Testis (tissue), 3 donors: ENCODE measurements around the gene NRXN3. TPM values are rescaled to one million over a fixed set of nuclear protein-coding genes. Genes with fewer than 3 reads are reported as not detected.

Experiments used
- DNase-seq: peaks from one replicate; pipeline ENCODE4 v3.0.0-alpha.2; 2019
- H3K27ac ChIP-seq, 2 donors: fragments of 200-600 bp; sonication (generic); one replicate each; pipeline ENCODE4 v1.5.1; 2019
- H3K27me3 ChIP-seq: fragments of 200-600 bp; sonication (generic); one replicate; pipeline ENCODE4 v1.5.1; 2019
- H3K36me3 ChIP-seq: fragments of 200-600 bp; sonication (generic); one replicate; pipeline ENCODE4 v1.5.1; 2017; ENCODE audit warnings: low read depth; ENCODE audit errors: missing control alignments
- H3K4me1 ChIP-seq: fragments of 200-600 bp; sonication (generic); one replicate; pipeline ENCODE4 v1.5.1; 2019
- H3K4me3 ChIP-seq, 2 donors: fragments of 200-600 bp; sonication (generic); one replicate each; pipeline ENCODE4 v1.5.1; 2017 to 2019
- H3K9me3 ChIP-seq: fragments of 200-600 bp; sonication (generic); one replicate; pipeline ENCODE4 v1.5.1; 2017
- CTCF ChIP-seq, 3 experiments: fragments of 450-650 bp in 2 of 3; fragments of 200-600 bp in 1 of 3; sonication (generic) in 1 of 3; IDR thresholded peaks; one replicate each; pipeline ENCODE4 v1.5.1; 2016 to 2019; ENCODE audit warnings: antibody characterized with exemption in 3 of 3, mild to moderate bottlenecking in 2 of 3, moderate library complexity in 1 of 3
- POLR2A ChIP-seq: fragments of 450-650 bp; IDR thresholded peaks from one replicate; pipeline ENCODE4 v1.6.1; 2017; ENCODE audit warnings: antibody characterized with exemption, mild to moderate bottlenecking, moderate library complexity
- WGBS, 2 donors: methylation state at CpG; one replicate each; pipeline ENCODE4 v1.1.5; 2018; 5-methylcytosine and 5-hydroxymethylcytosine counted together
- intact Hi-C: fragments of 100-400 bp; cut with DNase I; formaldehyde crosslinking; loops from one replicate; pipeline ENCODE4 v1.15.1; 2023; ENCODE audit warnings: low total_unique reads
- polyA plus RNA-seq: library from polyadenylated mRNA; stranded (reverse); fragments of 350-450 nt; fragmentation: Illumina TruSeq; extraction: RNeasy Lipid Tissue Mini Kit (QIAGEN cat#74804); gene quantifications from one replicate; pipeline ENCODE4 v1.2.3, GENCODE V29; 2014; ENCODE audit warnings: low read depth, low replicate concordance; ENCODE audit not compliant: insufficient read depth
- total RNA-seq, 2 donors: library from RNA; depleted of rRNA; stranded (reverse); fragments of >200 nt; gene quantifications; one replicate each; pipeline ENCODE4 v1.2.3, GENCODE V29; 2016

The NRXN3 gene
- total and polyA plus RNA-seq, 3 donors from 2014 or later: 3.5 to 8.0 (median 3.9) TPM

- WGBS, 2 donors: 74 to 82% methylated on average over 11 of the region's 11 CpGs
- Histone ChIP-seq H3K4me1 (no peaks in the 10 kb centered on the region), H3K27me3 (no peaks in the 10 kb centered on the region), H3K27ac (no peak overlapping the region), H3K36me3 (no peaks in the 10 kb centered on the region), H3K4me3 (no peak overlapping the region), H3K9me3 (no peaks in the 10 kb centered on the region)
- TF ChIP-seq POLR2A (no peak), CTCF (IDR thresholded peaks at IDR 0.05) (no peak)
- intact Hi-C loops: no loop called here
- no peak for DNase-seq
Observed at GRCh38 chr14:79712302-79712950, 1542.3 kb downstream of the NRXN3 start.

- no peak overlapping the region for H3K4me3 ChIP-seq
Observed at GRCh38 chr14:79721399-79722084, 1551.4 kb downstream of the NRXN3 start.

GRCh38 chr14:79724934-79725717, 1555.0 kb downstream of the NRXN3 start:
- intact Hi-C loops: no loop called here
- no peak for DNase-seq
- TF ChIP-seq CTCF (IDR thresholded peaks at IDR 0.05): no peak
- no peak for TF ChIP-seq POLR2A
- H3K27me3 ChIP-seq: no peaks in the 10 kb centered on the region
- H3K4me3 ChIP-seq: no peak overlapping the region
- H3K9me3 ChIP-seq: no peaks in the 10 kb centered on the region
- 73 to 85% methylated on average over 7 of the region's 7 CpGs for WGBS, 2 donors
- no peak overlapping the region for H3K27ac ChIP-seq
- no peaks in the 10 kb centered on the region for H3K36me3 ChIP-seq
- no peaks in the 10 kb centered on the region for H3K4me1 ChIP-seq

More at GRCh38 chr14:79721399-79722084, 1551.4 kb downstream of the NRXN3 start:
- WGBS, 2 donors: 48 to 54% methylated on average over 5 of the region's 5 CpGs
- Histone ChIP-seq H3K27me3 (no peaks in the 10 kb centered on the region), H3K9me3 (no peaks in the 10 kb centered on the region), H3K4me1 (no peaks in the 10 kb centered on the region), H3K27ac (no peak overlapping the region), H3K36me3 (no peaks in the 10 kb centered on the region)
- TF ChIP-seq POLR2A (no peak), CTCF (IDR thresholded peaks at IDR 0.05) (no peak)
- intact Hi-C loops: no loop called here
- DNase-seq: no peak

- H3K27me3 ChIP-seq: no peaks in the 10 kb centered on the region
- no peaks in the 10 kb centered on the region for H3K36me3 ChIP-seq
- 60 to 75% methylated on average over 3 of the region's 3 CpGs for WGBS, 2 donors
- DNase-seq: no peak
- H3K4me1 ChIP-seq: no peaks in the 10 kb centered on the region
- no peak overlapping the region for H3K4me3 ChIP-seq
- H3K9me3 ChIP-seq: no peaks in the 10 kb centered on the region
- intact Hi-C loops: no loop called here
- no peak overlapping the region for H3K27ac ChIP-seq
- TF ChIP-seq CTCF (IDR thresholded peaks at IDR 0.05) (no peak), POLR2A (no peak)
Observed at GRCh38 chr14:79727900-79728299, 1557.7 kb downstream of the NRXN3 start.
